VCaP (cell line): ENCODE measurements around the gene DEFB121.
"Not testable (repeated sequence)": the region's sequence is repeated elsewhere in the genome, so short reads cannot be mapped to it uniquely, and the experiment has no call there.

Source experiments
- H3K27ac ChIP-seq: fragments of 450-650 bp; 2 replicates; pipeline ENCODE4 v1.5.1; 2017
- CTCF ChIP-seq: fragments of 450-650 bp; conservative IDR thresholded peaks from 2 replicates; pipeline ENCODE4 v1.5.1; 2017; ENCODE audit warnings: mild to moderate bottlenecking, moderate library complexity

Gene DEFB121

GRCh38 chr20:31403886-31404285 lies 2.1 kb downstream of the DEFB121 start:
- no peak for TF ChIP-seq CTCF
- no peak overlapping the region for H3K27ac ChIP-seq

- H3K27ac ChIP-seq = no peak overlapping the region
- no peak for TF ChIP-seq CTCF
Measured at GRCh38 chr20:31394900-31395299, 11.1 kb downstream of the DEFB121 start.

- TF ChIP-seq CTCF = no peak
Measured at GRCh38 chr20:31392836-31393235, 13.2 kb downstream of the DEFB121 start.

GRCh38 chr20:31390490-31390889 lies 15.5 kb downstream of the DEFB121 start, which contains the start of gene DEFB119:
DEFB119 (minus strand) TSS chr20:31390590; CDS start chr20:31390483, 107 bp downstream.
- no peak for TF ChIP-seq CTCF
- H3K27ac ChIP-seq = no peak within 1 kb of the TSS

More at GRCh38 chr20:31392836-31393235, 13.2 kb downstream of the DEFB121 start:
- H3K27ac ChIP-seq = no peak overlapping the region

GRCh38 chr20:31374346-31374745 lies 31.7 kb downstream of the DEFB121 start:
- no peak for TF ChIP-seq CTCF
- no peak overlapping the region for H3K27ac ChIP-seq

- TF ChIP-seq CTCF = no peak
- no peak within 1 kb of the TSS for H3K27ac ChIP-seq
Measured at GRCh38 chr20:31368301-31368700, 37.7 kb downstream of the DEFB121 start, which contains the start of gene DEFB118. DEFB118 (plus strand) TSS chr20:31368601; CDS start chr20:31368651, 50 bp downstream.

- H3K27ac ChIP-seq = not testable (repeated sequence)
Measured at GRCh38 chr20:31364272-31364671, 41.7 kb downstream of the DEFB121 start.

- H3K27ac ChIP-seq = no peak overlapping the region
- no peak for TF ChIP-seq CTCF
Measured at GRCh38 chr20:31363295-31363694, 42.7 kb downstream of the DEFB121 start.
